H9 (cell line): ENCODE results near the gene PXDN. TPM values are rescaled to one million over a fixed set of nuclear protein-coding genes. Genes with fewer than 3 reads are reported as not detected.

Experiments
- DNase-seq: peaks from one replicate; pipeline ENCODE4 v3.0.0-alpha.2; 2017
- H2AFZ ChIP-seq: one replicate; pipeline ENCODE4 v1.6.1; 2013; ENCODE audit warnings: mild to moderate bottlenecking, low read length, control low read depth, moderate library complexity
- H2AK5ac ChIP-seq: 2 replicates; pipeline ENCODE4 v1.6.1; 2013; ENCODE audit warnings: low read length, control low read depth, mixed read lengths; ENCODE audit not compliant: insufficient read length
- H2BK120ac ChIP-seq: one replicate; pipeline ENCODE4 v1.6.1; 2013; ENCODE audit warnings: low read depth, mild to moderate bottlenecking, low read length, control low read depth, inconsistent platforms; ENCODE audit not compliant: poor library complexity, severe bottlenecking
- H2BK12ac ChIP-seq: 2 replicates; pipeline ENCODE4 v1.6.1; 2013; ENCODE audit warnings: low read length, control low read depth, mixed read lengths, low read depth; ENCODE audit not compliant: insufficient read length
- H2BK15ac ChIP-seq: 2 replicates; pipeline ENCODE4 v1.6.1; 2013; ENCODE audit warnings: low read depth, low read length, control low read depth
- H2BK20ac ChIP-seq: one replicate; pipeline ENCODE4 v1.6.1; 2013; ENCODE audit warnings: low read depth, mild to moderate bottlenecking, low read length, control low read depth, inconsistent platforms; ENCODE audit not compliant: poor library complexity, severe bottlenecking
- H2BK5ac ChIP-seq: 2 replicates; pipeline ENCODE4 v1.6.1; 2013; ENCODE audit warnings: low read length, control low read depth, mixed read lengths; ENCODE audit not compliant: insufficient read length
- H3K14ac ChIP-seq: 2 replicates; pipeline ENCODE4 v1.6.1; 2013; ENCODE audit warnings: low read length, control low read depth; ENCODE audit not compliant: insufficient read depth
- H3K18ac ChIP-seq: 2 replicates; pipeline ENCODE4 v1.6.1; 2013; ENCODE audit warnings: low read depth, mild to moderate bottlenecking, mixed read lengths, low read length, control low read depth; ENCODE audit not compliant: insufficient read length
- H3K23ac ChIP-seq: 2 replicates; pipeline ENCODE4 v1.6.1; 2013; ENCODE audit warnings: low read length, control low read depth, mixed read lengths, low read depth; ENCODE audit not compliant: insufficient read length
- H3K23me2 ChIP-seq: 2 replicates; pipeline ENCODE4 v1.6.1; 2013; ENCODE audit warnings: low read depth, mild to moderate bottlenecking, mixed read lengths, low read length, control low read depth; ENCODE audit not compliant: insufficient read length, poor library complexity, severe bottlenecking
- H3K27ac ChIP-seq: 2 replicates; pipeline ENCODE4 v1.5.1; 2013; ENCODE audit warnings: low read length, control low read depth, mixed read lengths, low read depth; ENCODE audit not compliant: insufficient read length
- H3K27me3 ChIP-seq: 2 replicates; pipeline ENCODE4 v1.6.1; 2013; ENCODE audit warnings: low read length, control low read depth, inconsistent platforms; ENCODE audit not compliant: insufficient read depth
- H3K4ac ChIP-seq: 2 replicates; pipeline ENCODE4 v1.6.1; 2013; ENCODE audit warnings: low read depth, mild to moderate bottlenecking, control low read depth, inconsistent platforms, low read length, moderate library complexity
- H3K4me1 ChIP-seq: 2 replicates; pipeline ENCODE4 v1.6.1; 2013; ENCODE audit warnings: low read length, control low read depth, inconsistent platforms; ENCODE audit not compliant: insufficient read depth
- H3K4me2 ChIP-seq: 2 replicates; pipeline ENCODE4 v1.6.1; 2013; ENCODE audit warnings: low read length, control low read depth, mixed read lengths; ENCODE audit not compliant: insufficient read length, insufficient read depth
- H3K56ac ChIP-seq: 2 replicates; pipeline ENCODE4 v1.6.1; 2013; ENCODE audit warnings: low read depth, mild to moderate bottlenecking, mixed read lengths, low read length, control low read depth; ENCODE audit not compliant: insufficient read length
- H3K79me1 ChIP-seq: 2 replicates; pipeline ENCODE4 v1.6.1; 2013; ENCODE audit warnings: low read depth, mild to moderate bottlenecking, moderate library complexity, low read length, control low read depth, inconsistent platforms; ENCODE audit not compliant: insufficient read depth, poor library complexity, severe bottlenecking
- H3K79me2 ChIP-seq: 2 replicates; pipeline ENCODE4 v1.6.1; 2013; ENCODE audit warnings: low read length, control low read depth, inconsistent platforms; ENCODE audit not compliant: insufficient read depth
- H3K9ac ChIP-seq: 2 replicates; pipeline ENCODE4 v1.6.1; 2013; ENCODE audit warnings: low read length, control low read depth, mixed read lengths; ENCODE audit not compliant: insufficient read length; ENCODE audit errors: extremely low read depth
- H3K9me3 ChIP-seq: one replicate; pipeline ENCODE4 v1.6.1; 2013; ENCODE audit warnings: low read depth, low read length, inconsistent platforms; ENCODE audit not compliant: control insufficient read depth
- H3T11ph ChIP-seq: one replicate; pipeline ENCODE4 v1.6.1; 2013; ENCODE audit warnings: mild to moderate bottlenecking, low read length, control low read depth, inconsistent platforms
- H4K20me1 ChIP-seq: one replicate; pipeline ENCODE4 v1.6.1; 2013; ENCODE audit not compliant: control insufficient read depth, insufficient read length, insufficient read depth
- H4K5ac ChIP-seq: 2 replicates; pipeline ENCODE4 v1.6.1; 2013; ENCODE audit warnings: low read depth, mild to moderate bottlenecking, mixed read lengths, low read length, control low read depth; ENCODE audit not compliant: insufficient read length
- H4K8ac ChIP-seq: replicated peaks from 2 replicates; pipeline ENCODE4 v1.6.1; 2013; ENCODE audit warnings: low read length, control low read depth, mixed read lengths, low read depth; ENCODE audit not compliant: insufficient read length
- H4K91ac ChIP-seq: 2 replicates; pipeline ENCODE4 v1.6.1; 2013; ENCODE audit warnings: low read depth, mild to moderate bottlenecking, moderate library complexity, mixed read lengths, low read length, control low read depth; ENCODE audit not compliant: insufficient read length
- H3K27ac Mint-ChIP-seq, 3 experiments: 2 replicates in 2 of 3; 3 replicates in 1 of 3; pipeline ENCODE4 v1.8.0; 2020 to 2021; ENCODE audit warnings: mixed read lengths in 3 of 3, mild to moderate bottlenecking in 1 of 3, moderate library complexity in 1 of 3
- H3K27me3 Mint-ChIP-seq: 2 replicates; pipeline ENCODE4 v1.8.0; 2021; ENCODE audit warnings: low read depth, mild to moderate bottlenecking, moderate library complexity, mixed read lengths
- H3K36me3 Mint-ChIP-seq, 3 experiments: 2 replicates in 2 of 3; 3 replicates in 1 of 3; pipeline ENCODE4 v1.8.0; 2020 to 2021; ENCODE audit warnings: low read depth in 3 of 3, mixed read lengths in 3 of 3; ENCODE audit not compliant: insufficient read depth in 1 of 3
- H3K4me1 Mint-ChIP-seq, 2 experiments: 2 replicates each; pipeline ENCODE4 v1.8.0; 2020; ENCODE audit warnings: mixed read lengths in 2 of 2
- H3K4me3 Mint-ChIP-seq, 2 experiments: 2 replicates in 1 of 2; 3 replicates in 1 of 2; pipeline ENCODE4 v1.8.0; 2020 to 2021; ENCODE audit warnings: mild to moderate bottlenecking in 2 of 2, mixed read lengths in 2 of 2, moderate library complexity in 1 of 2
- H3K9me3 Mint-ChIP-seq, 2 experiments: 2 replicates in 1 of 2; 3 replicates in 1 of 2; pipeline ENCODE4 v1.8.0; 2020; ENCODE audit warnings: mild to moderate bottlenecking in 2 of 2, mixed read lengths in 2 of 2, moderate library complexity in 1 of 2
- WGBS: extraction: QIAGEN DNeasy Blood & Tissue Kit; methylation state at CpG from one replicate; pipeline ENCODE4 v1.1.7; 2013; ENCODE audit warnings: missing lambda C conversion rate, low lambda C conversion rate, mixed read lengths; ENCODE audit not compliant: insufficient read length; ENCODE audit errors: extremely low coverage; 5-methylcytosine and 5-hydroxymethylcytosine counted together
- total RNA-seq: library from RNA; stranded (reverse); gene quantifications from 2 replicates; pipeline ENCODE4 v1.2.1, GENCODE V29; 2021
- TF ChIP-seq, protein P1 (sequence below): fragments of 200-600 bp; sonication (generic); conservative IDR thresholded peaks from 3 replicates; pipeline ENCODE4 v1.8.0; 2021; ENCODE audit warnings: antibody characterized with exemption, mild to moderate bottlenecking

Gene PXDN
- total RNA-seq, 1 experiment from 2014 or later = 146 TPM

DNA sequence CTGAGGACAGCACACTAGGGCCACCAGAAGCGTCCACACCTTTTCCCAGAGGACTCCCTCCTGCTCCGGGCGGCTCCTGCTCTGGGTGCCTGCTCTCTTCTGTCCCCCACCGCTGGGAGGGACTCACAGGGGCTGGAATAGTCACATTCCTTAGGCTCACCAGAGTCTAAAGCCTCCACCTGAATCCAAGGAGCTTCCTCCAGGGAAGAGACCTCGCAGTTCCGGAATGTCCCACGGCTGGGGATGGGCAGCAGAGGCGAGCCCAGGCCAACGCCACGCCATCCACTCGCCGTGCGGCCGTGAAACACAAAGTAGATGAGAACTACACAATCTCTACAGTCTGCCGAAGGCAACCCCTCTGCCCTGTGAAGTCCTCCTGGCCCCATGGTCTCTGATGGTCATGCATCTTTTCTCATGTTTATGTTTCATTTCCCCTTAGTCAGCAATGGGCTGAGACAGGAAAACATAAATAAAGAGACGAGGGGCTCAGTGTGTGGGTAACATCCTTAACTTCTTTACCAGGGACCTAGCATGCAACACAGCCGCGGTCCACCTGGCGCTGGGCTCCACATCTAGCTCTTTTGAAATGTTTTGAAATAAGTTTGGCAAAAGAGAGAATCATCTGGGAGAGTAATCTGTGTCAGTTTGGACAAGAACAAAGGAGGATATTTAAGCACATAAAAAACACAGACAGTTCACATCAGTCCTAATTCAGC lies 98.4 kb downstream of the PXDN start:
- H3K4me2 ChIP-seq = no peak overlapping the region
- no peaks in the 10 kb centered on the region for H3K9me3 ChIP-seq
- TF ChIP-seq, protein P1, sequence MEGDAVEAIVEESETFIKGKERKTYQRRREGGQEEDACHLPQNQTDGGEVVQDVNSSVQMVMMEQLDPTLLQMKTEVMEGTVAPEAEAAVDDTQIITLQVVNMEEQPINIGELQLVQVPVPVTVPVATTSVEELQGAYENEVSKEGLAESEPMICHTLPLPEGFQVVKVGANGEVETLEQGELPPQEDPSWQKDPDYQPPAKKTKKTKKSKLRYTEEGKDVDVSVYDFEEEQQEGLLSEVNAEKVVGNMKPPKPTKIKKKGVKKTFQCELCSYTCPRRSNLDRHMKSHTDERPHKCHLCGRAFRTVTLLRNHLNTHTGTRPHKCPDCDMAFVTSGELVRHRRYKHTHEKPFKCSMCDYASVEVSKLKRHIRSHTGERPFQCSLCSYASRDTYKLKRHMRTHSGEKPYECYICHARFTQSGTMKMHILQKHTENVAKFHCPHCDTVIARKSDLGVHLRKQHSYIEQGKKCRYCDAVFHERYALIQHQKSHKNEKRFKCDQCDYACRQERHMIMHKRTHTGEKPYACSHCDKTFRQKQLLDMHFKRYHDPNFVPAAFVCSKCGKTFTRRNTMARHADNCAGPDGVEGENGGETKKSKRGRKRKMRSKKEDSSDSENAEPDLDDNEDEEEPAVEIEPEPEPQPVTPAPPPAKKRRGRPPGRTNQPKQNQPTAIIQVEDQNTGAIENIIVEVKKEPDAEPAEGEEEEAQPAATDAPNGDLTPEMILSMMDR = no peak
- no peak overlapping the region for H2BK120ac ChIP-seq
- H3T11ph ChIP-seq = no peak overlapping the region
- H3K79me1 ChIP-seq = no peaks in the 10 kb centered on the region
- Mint-ChIP-seq H3K27ac (peak overlapping the region; percentile 5 to 96 (median 79); a peak in 5 of 7 replicates), H3K27me3 (no peaks in the 10 kb centered on the region), H3K9me3 (no peaks in the 10 kb centered on the region), H3K4me1 (peaks cover 19 to 25% of the 10 kb centered on the region in 2 experiments), H3K4me3 (no peak overlapping the region), H3K36me3 (peaks cover 38 to 78% (median 69%) of the 10 kb centered on the region in 3 experiments)
- WGBS = no CpG with 5 or more reads among the region's 19 CpGs
- H2AFZ ChIP-seq = no peak overlapping the region
- no peak overlapping the region for H4K5ac ChIP-seq
- H3K4me1 ChIP-seq = no peaks in the 10 kb centered on the region
- no peak overlapping the region for H3K18ac ChIP-seq
- H2AK5ac ChIP-seq = no peak overlapping the region
- no peak overlapping the region for H2BK15ac ChIP-seq
- peak; percentile 30 for DNase-seq
- H2BK5ac ChIP-seq = no peak overlapping the region
- H3K23me2 ChIP-seq = no peaks in the 10 kb centered on the region
- H3K14ac ChIP-seq = no peak overlapping the region
- H3K4ac ChIP-seq = no peak overlapping the region
- H4K20me1 ChIP-seq = no peaks in the 10 kb centered on the region
- no peak overlapping the region for H3K27ac ChIP-seq
- no peaks in the 10 kb centered on the region for H3K27me3 ChIP-seq
- no peak overlapping the region for H3K23ac ChIP-seq
- H4K8ac ChIP-seq = no peak overlapping the region
- no peak overlapping the region for H2BK12ac ChIP-seq
- no peak overlapping the region for H3K9ac ChIP-seq
- H4K91ac ChIP-seq = no peak overlapping the region
- H2BK20ac ChIP-seq = no peak overlapping the region
- H3K56ac ChIP-seq = no peak overlapping the region
- H3K79me2 ChIP-seq = no peaks in the 10 kb centered on the region
